ENCODE results near the gene MAP7D3.

The MAP7D3 gene

DNA sequence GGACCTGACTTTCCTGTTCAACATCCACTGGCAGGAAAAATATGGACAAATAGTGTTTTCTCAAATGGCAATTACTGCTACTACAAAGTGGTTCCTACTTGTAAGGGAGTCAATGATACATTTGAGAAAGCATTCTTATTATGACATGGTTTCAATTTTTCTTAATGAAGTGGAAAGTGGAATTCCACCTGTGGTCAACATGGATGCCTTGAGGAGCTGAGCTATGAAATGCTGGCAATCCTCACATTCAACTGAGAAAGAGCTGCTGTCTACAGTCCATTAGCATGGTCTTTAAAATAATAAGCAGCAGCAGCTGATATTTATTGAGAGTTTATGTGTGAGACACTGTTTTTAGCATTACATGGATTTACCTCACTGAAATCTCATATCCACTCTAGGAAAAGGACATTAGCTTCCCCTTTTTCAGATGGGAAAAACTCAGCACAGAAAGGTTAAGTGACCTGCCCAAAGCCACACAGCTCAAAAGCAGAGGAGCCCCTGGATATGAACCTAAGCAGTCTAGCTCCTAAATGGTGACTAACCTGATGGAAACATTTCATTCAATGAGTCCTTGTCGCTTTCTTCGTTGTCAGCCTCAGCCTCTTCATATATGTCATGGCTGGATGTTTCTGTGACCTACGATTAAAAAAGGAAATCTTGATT, 29.2 kb downstream of the MAP7D3 start:
- no peak overlapping the region for H3K4me3 ChIP-seq (ENCODE audit: low read depth, low read length)
- TF ChIP-seq, protein P1, sequence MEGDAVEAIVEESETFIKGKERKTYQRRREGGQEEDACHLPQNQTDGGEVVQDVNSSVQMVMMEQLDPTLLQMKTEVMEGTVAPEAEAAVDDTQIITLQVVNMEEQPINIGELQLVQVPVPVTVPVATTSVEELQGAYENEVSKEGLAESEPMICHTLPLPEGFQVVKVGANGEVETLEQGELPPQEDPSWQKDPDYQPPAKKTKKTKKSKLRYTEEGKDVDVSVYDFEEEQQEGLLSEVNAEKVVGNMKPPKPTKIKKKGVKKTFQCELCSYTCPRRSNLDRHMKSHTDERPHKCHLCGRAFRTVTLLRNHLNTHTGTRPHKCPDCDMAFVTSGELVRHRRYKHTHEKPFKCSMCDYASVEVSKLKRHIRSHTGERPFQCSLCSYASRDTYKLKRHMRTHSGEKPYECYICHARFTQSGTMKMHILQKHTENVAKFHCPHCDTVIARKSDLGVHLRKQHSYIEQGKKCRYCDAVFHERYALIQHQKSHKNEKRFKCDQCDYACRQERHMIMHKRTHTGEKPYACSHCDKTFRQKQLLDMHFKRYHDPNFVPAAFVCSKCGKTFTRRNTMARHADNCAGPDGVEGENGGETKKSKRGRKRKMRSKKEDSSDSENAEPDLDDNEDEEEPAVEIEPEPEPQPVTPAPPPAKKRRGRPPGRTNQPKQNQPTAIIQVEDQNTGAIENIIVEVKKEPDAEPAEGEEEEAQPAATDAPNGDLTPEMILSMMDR (IDR thresholded peaks at IDR 0.05; ENCODE audit: control insufficient read depth, extremely low read depth, insufficient read depth) = no peak
- DNase-seq (ENCODE audit: low read depth) = no peak

DNA sequence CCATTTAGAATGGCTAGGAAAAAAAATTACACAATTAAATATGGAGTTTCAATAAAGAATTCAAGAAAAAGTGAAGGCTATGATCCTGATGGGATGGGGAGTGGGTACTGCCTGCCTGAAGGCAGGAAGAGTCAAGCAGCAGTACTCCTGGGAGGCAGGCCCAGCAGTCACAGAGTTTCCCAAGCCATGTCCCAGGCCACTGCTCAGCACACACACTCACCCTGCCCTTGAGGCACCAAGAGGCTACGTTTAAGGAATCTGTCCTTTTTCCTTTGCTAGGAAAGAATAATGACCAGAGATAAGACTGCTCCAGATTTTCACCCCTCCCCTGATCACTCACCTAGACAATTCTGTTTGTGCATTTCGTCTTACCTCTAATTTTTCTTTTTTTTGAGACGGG, 30.2 kb downstream of the MAP7D3 start:
- no peak overlapping the region for H3K4me3 ChIP-seq (ENCODE audit: low read depth, low read length)
- no peak for DNase-seq (ENCODE audit: low read depth)
- TF ChIP-seq, protein P1 (IDR thresholded peaks at IDR 0.05; ENCODE audit: control insufficient read depth, extremely low read depth, insufficient read depth) = no peak

DNA sequence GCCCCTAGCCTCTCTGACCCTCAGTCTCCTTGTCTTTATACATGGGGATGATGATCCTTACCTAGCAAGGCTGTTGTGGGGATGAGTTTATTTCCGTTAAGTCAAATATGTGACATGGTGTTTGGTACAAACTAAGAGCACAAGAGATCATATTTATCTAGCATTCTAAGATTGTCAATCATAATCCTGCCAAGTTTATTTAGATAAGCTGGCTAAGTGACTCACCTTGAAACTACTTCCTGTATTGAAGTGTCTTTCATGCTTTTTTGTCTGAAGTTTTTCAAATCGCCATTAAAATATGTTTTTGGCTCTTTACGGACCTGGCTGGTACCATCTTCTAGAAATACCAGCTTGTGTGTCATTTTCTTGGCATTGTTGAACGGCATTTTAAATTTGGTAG, 30.7 kb downstream of the MAP7D3 start:
- TF ChIP-seq, protein P1 (IDR thresholded peaks at IDR 0.05; ENCODE audit: control insufficient read depth, extremely low read depth, insufficient read depth) = no peak
- DNase-seq (ENCODE audit: low read depth) = no peak
- no peak overlapping the region for H3K4me3 ChIP-seq (ENCODE audit: low read depth, low read length)

DNA sequence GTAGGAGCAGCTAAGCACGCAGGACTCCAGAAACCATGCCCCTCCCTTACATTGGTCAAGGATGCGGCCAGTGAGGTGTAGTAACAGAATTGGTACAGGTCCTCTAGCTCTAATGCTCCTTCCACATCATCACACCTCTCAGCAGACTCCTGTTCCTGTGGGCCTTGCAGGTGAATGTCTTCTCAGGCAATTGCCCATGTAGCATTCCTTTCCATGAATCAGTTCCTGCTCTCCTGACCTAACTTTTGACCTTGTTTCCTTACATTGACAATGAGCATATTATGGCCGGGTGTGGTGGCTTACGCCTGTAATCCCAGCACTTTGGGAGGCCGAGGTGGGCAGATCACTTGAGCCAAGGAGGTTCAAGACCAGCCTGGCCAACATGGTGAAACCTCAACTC, 31.3 kb downstream of the MAP7D3 start:
- no peak for DNase-seq (ENCODE audit: low read depth)
- TF ChIP-seq, protein P1 (IDR thresholded peaks at IDR 0.05; ENCODE audit: control insufficient read depth, extremely low read depth, insufficient read depth) = no peak
- H3K4me3 ChIP-seq (ENCODE audit: low read depth, low read length) = no peak overlapping the region

DNA sequence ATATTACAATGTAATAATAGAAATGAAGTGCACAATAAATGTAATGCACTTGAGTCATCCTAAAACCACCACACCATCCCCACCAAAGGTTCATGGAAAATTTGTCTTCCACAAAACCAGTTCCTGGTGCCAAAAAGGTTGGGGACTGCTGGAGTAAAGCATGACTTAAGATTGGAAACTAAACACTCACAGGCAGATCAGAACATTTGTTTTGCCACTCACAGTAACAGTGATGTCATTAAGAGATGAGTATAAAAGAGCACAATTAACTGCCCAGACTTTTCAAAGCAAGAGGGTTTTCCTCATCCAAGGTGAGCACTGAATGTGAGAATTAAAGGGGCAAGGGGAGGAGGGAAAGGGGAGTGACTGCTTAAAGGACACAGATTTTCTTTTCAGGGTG, 35.6 kb downstream of the MAP7D3 start:
- no peak overlapping the region for H3K4me3 ChIP-seq (ENCODE audit: low read depth, low read length)
- TF ChIP-seq, protein P1 (IDR thresholded peaks at IDR 0.05; ENCODE audit: control insufficient read depth, extremely low read depth, insufficient read depth) = no peak
- no peak for DNase-seq (ENCODE audit: low read depth)

DNA sequence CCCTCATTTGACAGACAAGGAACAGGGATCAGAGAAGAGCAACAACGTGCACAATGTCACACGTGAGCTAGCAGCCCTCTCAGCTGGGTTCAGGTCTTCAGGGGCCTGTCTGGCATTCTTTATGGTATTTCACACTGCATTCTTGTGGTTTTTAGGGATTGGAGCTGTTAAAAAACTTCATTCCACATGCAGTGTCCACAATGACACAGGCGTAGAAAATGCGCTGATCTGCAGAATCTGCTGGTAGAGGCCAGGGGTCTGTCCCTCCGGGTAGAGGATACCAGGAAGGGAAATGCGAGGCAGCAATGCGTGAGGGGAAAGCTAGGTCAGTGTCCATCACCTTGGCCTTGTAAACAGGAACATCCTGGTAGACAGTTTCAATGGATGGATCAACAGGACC, 36.6 kb downstream of the MAP7D3 start:
- TF ChIP-seq, protein P1 (IDR thresholded peaks at IDR 0.05; ENCODE audit: control insufficient read depth, extremely low read depth, insufficient read depth) = no peak
- no peak for DNase-seq (ENCODE audit: low read depth)

DNA sequence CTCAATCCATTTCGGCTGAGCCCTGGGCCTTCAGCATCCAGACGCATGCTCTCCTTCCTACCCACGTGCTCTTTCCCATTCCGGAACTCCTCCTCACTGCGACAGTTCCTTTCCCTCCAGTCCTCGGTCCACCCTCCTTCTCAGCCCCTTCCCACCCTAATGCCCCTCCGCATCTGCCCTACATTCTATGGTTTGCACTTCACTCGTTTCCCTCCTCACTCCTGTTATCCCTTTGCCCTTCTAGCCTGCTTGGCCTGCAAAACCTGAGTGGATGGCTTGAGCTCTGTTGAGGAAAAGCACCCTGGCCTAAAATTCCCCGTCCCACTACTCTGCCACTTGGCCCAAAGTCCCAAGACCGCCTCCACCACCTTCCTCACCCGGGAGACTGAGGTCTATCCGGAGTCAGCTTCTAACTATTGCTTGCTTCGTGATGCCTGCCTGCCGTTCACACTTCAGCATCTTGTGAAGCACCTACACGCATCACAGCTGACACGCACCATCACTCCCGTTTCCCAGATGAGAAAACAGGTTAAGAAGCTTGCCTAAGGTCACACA, 38.6 kb downstream of the MAP7D3 start:
- TF ChIP-seq, protein P1 (IDR thresholded peaks at IDR 0.05; ENCODE audit: control insufficient read depth, extremely low read depth, insufficient read depth) = no peak
- DNase-seq (ENCODE audit: low read depth) = no peak
- H3K4me3 ChIP-seq (ENCODE audit: low read depth, low read length) = no peak overlapping the region

More for the DNA sequence above, 36.6 kb downstream of the MAP7D3 start:
- no peak overlapping the region for H3K4me3 ChIP-seq (ENCODE audit: low read depth, low read length)
